GM12892 (cell line): ENCODE measurements around the gene FAM20A.
"Not testable (repeated sequence)": the region's sequence is repeated elsewhere in the genome, so short reads cannot be mapped to it uniquely, and the experiment has no call there.

ENCODE experiments used
- DNase-seq: peaks from one replicate; pipeline ENCODE4 v3.0.0; 2011; ENCODE audit not compliant: insufficient read length
- FAIRE-seq: peaks from 2 replicates; lab custom pipeline; 2011; peaks lifted over from hg19 to GRCh38; lab: Jason Lieb, UNC
- POLR2A ChIP-seq: IDR thresholded peaks from 2 replicates; pipeline ENCODE4 v1.6.1; 2011; ENCODE audit warnings: low read depth, low read length, control low read depth
- POLR2AphosphoS5 ChIP-seq: IDR thresholded peaks from 2 replicates; pipeline ENCODE4 v1.6.1; 2011; ENCODE audit warnings: low read depth, low read length, control low read depth
- TAF1 ChIP-seq: IDR thresholded peaks from 2 replicates; pipeline ENCODE4 v1.6.1; 2011; ENCODE audit warnings: low read depth, mild to moderate bottlenecking, control low read depth, low read length, borderline replicate concordance

FAM20A gene

GRCh38 chr17:68585643-68586042 lies 15.5 kb downstream of the FAM20A start:
- no peak for DNase-seq
- no peak for TF ChIP-seq POLR2AphosphoS5
- no peak for TF ChIP-seq POLR2A
- TF ChIP-seq TAF1 = no peak
- no peak for FAIRE-seq

DNA sequence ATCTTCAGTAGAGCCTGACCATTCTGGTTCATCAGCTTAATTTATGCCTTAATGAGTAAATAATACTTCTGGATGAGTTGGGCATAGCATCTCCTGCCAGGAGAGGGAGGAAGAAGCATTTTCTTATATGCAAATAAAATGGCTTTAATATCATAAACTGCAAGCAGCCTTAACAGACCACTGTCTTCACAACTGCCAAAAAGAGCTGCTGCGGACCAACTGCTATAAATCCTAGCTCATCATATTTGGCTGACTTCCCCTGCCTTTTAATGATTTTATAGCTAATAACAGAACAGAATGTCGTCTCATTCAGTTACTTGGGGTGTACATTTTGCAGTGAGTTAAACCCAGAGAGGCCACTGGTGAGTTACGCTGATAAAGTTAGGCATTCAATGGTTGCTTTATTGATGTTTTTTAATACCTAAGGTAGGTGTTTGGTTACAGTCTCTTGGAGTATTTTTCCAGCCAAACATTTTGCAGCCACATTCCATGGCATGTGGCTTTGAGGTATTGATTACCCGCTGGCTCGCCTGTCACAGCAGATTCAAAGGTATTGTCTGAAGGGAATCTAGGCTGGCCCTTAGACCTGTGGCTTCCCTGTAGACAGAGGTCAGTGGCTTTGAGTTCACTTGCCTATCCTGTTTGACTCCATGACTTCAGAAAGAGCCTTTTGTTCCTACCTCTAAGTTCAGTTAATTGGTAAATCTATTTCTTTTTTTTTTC lies 16.4 kb downstream of the FAM20A start:
- no peak for FAIRE-seq
- no peak for DNase-seq
- TF ChIP-seq POLR2A = no peak
- no peak for TF ChIP-seq POLR2AphosphoS5
- TF ChIP-seq TAF1 = no peak

DNA sequence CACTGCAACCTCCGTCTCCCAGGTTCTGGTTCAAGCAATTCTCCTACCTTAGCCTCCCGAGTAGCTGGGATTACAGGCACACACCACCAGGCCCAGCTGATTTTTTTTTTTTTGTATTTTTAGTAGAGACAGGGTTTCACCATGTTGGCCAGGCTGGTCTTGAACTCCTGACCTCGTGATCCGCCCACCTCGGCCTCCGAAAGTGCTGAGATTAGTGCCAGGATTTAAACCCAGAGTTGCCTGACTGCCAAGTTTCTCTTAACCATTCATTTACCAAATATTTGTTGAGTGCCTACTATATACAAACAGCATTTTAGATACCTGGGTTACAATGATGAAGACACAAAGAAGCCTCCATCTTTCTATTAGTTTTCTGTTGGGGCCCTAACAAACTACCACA lies 18.3 kb downstream of the FAM20A start:
- FAIRE-seq, DNase-seq: not testable (repeated sequence)

- TF ChIP-seq POLR2AphosphoS5 (no peak), POLR2A (no peak), TAF1 (no peak)
- FAIRE-seq (no peak), DNase-seq (no peak)
Observed at GRCh38 chr17:68581863-68582645, 19.1 kb downstream of the FAM20A start.

DNA sequence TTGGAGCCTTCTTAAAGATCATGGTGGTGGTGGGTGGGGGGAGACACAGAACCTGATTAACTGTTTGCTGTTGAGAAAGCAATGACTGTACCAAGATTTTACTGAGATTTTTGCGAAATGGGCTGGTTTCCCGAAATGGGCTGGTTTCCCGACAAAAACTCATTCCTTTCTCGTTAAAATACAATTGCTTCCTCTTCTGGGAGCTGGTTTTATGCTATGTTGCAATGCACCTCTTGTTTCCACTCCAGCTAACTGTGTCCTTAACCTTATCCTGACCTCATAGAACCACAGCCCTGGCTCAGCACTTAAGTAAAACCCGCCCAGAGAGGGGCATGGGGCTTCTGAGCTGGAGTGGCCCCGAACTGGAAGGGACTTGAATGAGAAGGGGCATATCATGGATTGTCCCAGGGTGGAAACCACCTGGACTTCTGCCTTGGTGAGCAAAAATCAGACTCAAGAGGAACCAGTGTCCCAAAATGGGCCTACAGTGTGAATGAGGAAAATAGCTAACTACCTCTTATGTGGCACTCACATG lies 20.9 kb downstream of the FAM20A start:
- DNase-seq (no peak), FAIRE-seq (no peak)
- TF ChIP-seq POLR2AphosphoS5 (no peak), POLR2A (no peak), TAF1 (no peak)

DNA sequence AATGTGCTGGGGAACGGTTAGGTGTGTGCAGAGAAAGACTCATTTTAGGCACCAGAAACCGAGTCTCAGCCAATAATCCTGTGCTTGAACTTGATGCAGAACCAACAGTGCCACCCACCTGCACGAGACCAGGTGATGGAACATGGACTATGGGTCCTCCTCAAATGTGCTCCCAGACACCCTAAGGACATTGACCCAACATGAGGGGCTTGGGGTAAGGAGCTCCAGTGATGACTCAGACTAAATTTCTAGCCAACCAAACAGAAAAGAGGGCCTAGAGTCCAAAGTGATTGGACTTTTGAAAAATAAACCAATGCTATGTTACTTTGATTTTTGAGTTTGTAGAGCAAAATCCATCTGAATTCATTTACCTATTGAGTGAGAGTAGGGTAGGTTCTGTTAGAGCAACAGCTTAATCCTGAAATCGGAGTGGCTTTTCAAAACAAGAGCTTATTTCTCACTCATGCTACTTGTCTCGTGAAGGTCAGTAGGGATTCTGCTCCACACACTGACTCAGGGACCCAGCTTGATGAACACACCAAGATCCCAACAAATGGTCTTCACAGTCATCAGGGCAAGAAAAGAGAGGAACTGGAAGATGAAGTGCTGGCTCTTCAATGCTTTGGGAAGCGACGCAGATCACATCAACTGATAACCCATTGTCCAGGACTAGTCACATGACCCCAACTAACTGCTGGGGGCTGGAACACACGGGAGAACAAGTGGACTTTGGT lies 21.8 kb downstream of the FAM20A start:
- TF ChIP-seq TAF1 (no peak), POLR2A (no peak), POLR2AphosphoS5 (no peak)
- FAIRE-seq = no peak
- DNase-seq = no peak

- no peak for FAIRE-seq
- DNase-seq = no peak
- TF ChIP-seq TAF1 = no peak
- no peak for TF ChIP-seq POLR2A
- no peak for TF ChIP-seq POLR2AphosphoS5
Observed at GRCh38 chr17:68578236-68578635, 22.9 kb downstream of the FAM20A start.

GRCh38 chr17:68577497-68577821 lies 23.7 kb downstream of the FAM20A start:
- no peak for TF ChIP-seq TAF1
- TF ChIP-seq POLR2A = no peak
- no peak for TF ChIP-seq POLR2AphosphoS5

DNA sequence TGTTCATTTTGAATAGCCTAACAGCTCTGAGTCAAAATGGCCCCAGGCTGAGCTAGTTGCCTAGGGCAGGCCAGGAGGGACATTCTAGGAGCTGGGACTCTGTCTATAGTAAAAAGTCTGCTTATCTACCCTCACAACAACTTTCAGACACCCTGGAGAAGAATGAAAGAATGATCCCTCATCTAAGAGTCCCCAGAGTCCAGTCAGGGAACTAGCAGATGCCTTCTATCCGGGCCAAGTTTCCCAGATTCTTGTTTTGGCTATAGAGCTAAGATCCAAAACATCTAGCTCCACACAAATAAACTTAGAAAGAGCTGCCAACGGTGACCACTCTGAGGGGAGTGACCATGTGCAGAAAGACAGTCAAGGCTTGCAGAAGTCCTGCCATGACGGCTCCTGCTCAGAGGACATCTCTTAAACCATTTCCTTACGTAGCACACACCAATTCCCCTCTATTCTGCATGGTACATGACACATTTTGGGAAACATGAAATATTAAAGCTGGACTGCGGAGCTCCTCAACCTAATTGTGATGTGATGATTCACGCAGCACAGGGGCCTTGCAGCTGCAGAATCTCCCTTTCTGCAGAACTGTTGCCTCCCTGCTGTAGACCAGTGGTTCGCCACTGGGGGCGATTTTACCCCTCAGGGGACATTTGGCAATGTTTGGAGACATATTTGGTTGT lies 24.2 kb downstream of the FAM20A start:
- DNase-seq = no peak
- no peak for TF ChIP-seq POLR2AphosphoS5
- TF ChIP-seq POLR2A = no peak
- TF ChIP-seq TAF1 = no peak
- FAIRE-seq = no peak

More at GRCh38 chr17:68577497-68577821, 23.7 kb downstream of the FAM20A start:
- DNase-seq (no peak), FAIRE-seq (no peak)

- TF ChIP-seq POLR2AphosphoS5 (no peak), TAF1 (no peak), POLR2A (no peak)
- DNase-seq = no peak
- FAIRE-seq = no peak
Observed at GRCh38 chr17:68576137-68576536, 25.0 kb downstream of the FAM20A start.

DNA sequence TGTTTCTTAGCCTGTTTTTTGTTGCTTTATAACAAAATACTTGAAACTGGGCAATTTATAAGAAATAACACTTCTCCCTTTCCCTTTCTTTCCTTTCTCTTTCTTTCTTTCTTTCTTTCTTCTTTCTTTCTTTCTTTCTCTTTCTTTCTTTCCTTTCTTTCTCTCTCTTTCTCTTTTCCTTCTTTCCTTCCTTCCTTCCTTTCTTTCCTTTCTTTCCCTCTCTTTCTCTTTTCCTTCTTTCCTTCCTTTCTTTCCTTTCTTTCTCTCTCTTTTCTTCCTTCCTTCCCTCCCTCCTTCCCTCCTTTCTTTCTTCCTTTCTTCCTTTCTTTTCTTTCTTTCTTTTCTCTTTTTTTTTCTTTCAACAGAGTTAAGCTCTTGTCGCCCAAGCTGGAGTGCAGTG lies 27.8 kb downstream of the FAM20A start:
- DNase-seq (no peak), FAIRE-seq (no peak)
- TF ChIP-seq POLR2AphosphoS5 (no peak), POLR2A (no peak), TAF1 (no peak)

DNA sequence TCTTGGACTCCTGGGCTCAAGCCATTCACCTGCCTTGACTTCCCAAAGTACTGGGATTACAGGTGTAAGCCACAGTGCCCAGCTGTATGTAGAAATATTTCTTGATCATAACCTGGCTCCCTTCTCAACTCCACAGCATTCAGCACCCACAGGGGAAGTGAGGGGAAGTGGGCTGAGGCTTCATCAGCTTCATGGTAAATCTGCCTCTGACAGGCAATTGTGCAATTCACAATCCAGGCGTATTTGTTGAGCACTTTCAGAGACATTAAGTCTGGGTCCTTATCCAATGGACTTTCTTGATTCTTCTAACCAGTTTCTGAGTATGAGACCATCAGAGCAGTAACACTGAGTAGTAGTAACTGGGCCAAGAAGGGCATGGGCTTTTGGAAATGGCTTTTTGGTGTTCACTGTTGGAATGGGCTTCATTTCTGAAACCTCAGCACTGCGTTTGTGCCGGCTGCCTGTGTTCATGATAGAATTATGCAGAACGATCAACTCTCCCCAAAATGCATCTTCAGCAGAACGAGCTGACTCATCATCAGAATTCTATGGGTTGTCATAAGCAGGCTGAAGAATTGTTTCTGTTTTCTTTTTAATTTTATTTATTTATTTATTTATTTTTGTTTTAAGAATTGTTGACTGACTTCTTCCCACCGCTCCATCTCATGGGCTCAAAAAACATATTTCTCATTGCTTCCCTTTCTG lies 28.9 kb downstream of the FAM20A start:
- TF ChIP-seq POLR2AphosphoS5 (no peak), POLR2A (no peak), TAF1 (no peak)
- DNase-seq (no peak), FAIRE-seq (no peak)
